HepG2 (cell line): ENCODE measurements around the gene COL25A1. TPM values are rescaled to one million over a fixed set of nuclear protein-coding genes. Genes with fewer than 3 reads are reported as not detected.

Experiments
- FOXK1 ChIP-seq: sonication (generic); formaldehyde crosslinking; IDR thresholded peaks from 2 replicates; pipeline ENCODE4 v1.4.0; 2020; ENCODE audit warnings: low read depth, missing genetic modification reagents, borderline replicate concordance
- FUBP1 ChIP-seq: sonication (generic); formaldehyde crosslinking; IDR thresholded peaks from 2 replicates; pipeline ENCODE4 v1.5.1; 2020; ENCODE audit warnings: missing genetic modification reagents, mild to moderate bottlenecking, borderline replicate concordance
- ZBTB40 ChIP-seq, 2 experiments: fragments of 450-650 bp in 1 of 2; sonication (generic) in 1 of 2; formaldehyde crosslinking in 1 of 2; IDR thresholded peaks; 2 replicates each; pipeline versions ENCODE4 v1.6.1 to v1.8.0; 2016 to 2022; ENCODE audit warnings: antibody characterized with exemption in 1 of 2, mild to moderate bottlenecking in 1 of 2, missing genetic modification reagents in 1 of 2
- ZMYM4 ChIP-seq: sonication (generic); formaldehyde crosslinking; IDR thresholded peaks from 2 replicates; pipeline ENCODE4 v1.8.1; 2023; ENCODE audit warnings: mild to moderate bottlenecking, missing genetic modification reagents
- ZNF580 ChIP-seq: IDR thresholded peaks from 2 replicates; pipeline ENCODE4 v1.6.1; 2016; ENCODE audit warnings: low read depth, borderline replicate concordance
- polyA plus RNA-seq, 8 experiments: library from polyadenylated mRNA; depleted of rRNA in 3 of 8; stranded (reverse) in 7 of 8; unstranded in 1 of 8; fragments of >200 nt; fragmentation: Illumina TruSeq in 4 of 8; extraction: Trizol in 4 of 8; gene quantifications; 2 replicates each; pipeline versions ENCODE4 v1.2.1 to v1.2.3, GENCODE V29; 2011 to 2016; ENCODE audit warnings: low read depth in 4 of 8, missing spikeins in 1 of 8, mixed read lengths in 1 of 8; ENCODE audit not compliant: insufficient read depth in 1 of 8
- total RNA-seq, 5 experiments: library from RNA; depleted of rRNA; stranded (reverse); fragments of >200 nt; fragmentation: Illumina TruSeq; extraction: Trizol; gene quantifications; 2 replicates each; pipeline ENCODE4 v1.2.3, GENCODE V29; 2016; ENCODE audit warnings: low read depth in 1 of 5

COL25A1 gene
- total and polyA plus RNA-seq, 2 of the 13 experiments (the other 11 are each of a cell fraction or from before 2014, with no cell fraction given) = not detected

- TF ChIP-seq ZBTB40 (IDR thresholded peaks at IDR 0.05) (peak; percentile 76), ZBTB40 (CRISPR knock-in tag; IDR thresholded peaks at IDR 0.05) (no peak), FUBP1 (CRISPR knock-in tag) (no peak), FOXK1 (CRISPR knock-in tag) (no peak), ZMYM4 (CRISPR knock-in tag) (no peak), ZNF580 (CRISPR knock-in tag) (no peak)
These were observed 47.7 kb upstream of the COL25A1 start (continued) for GRCh38 chr4:109350121-109350520.
